Stimulated activated CD4-positive, alpha-beta T cell treated with anti-CD3 and anti-CD28 coated beads, Interleukin-4, amount 100 ng/mL, for 24 hours (primary cell): ENCODE measurements around the gene CDK5.
"Not testable (repeated sequence)": the region's sequence is repeated elsewhere in the genome, so short reads cannot be mapped to it uniquely, and the experiment has no call there.

ENCODE experiments used
- DNase-seq: peaks from one replicate; pipeline ENCODE4 v3.0.0-alpha.2; 2020

Gene CDK5

GRCh38 chr7:151056283-151056665 is 1.4 kb downstream of the CDK5 start:
- DNase-seq: no peak

DNA sequence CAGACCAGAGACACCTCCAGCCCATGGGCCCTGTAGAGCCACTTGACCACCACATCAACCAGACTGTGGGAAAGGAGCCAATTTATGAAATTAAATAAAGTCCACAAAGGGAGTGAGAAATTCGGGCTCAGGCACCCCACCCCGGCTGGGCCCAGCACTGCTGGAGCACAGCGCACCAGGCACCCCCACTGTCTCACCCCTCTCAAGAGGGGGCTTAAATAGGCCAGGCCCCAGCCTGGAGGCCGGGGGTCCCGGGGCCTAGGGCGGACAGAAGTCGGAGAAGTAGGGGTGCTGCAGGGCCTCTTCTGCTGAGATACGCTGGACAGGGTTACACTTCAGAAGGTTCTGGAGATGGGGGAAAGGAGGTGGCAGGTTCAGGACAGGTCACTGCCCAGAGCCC is 3.9 kb downstream of the CDK5 start:
- DNase-seq: no peak

DNA sequence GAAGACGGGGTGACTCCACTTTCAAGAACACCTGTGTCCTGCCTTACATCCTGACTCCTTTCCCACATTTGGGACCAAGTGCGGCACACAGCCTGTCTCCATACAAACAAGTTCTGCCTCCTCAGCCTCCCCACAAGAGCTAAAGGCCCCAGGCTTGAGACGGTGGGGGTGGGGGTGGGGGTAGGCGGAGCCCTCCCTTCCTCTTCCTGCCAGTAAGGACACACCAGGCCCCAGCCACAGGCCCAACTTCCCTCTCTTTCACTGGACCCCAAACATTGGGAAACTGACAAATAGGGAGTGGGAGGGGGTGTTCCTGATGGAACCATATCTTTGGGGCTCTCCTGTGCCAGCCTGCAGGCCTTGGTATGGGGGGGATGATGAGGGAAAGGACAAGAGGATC is 4.6 kb downstream of the CDK5 start:
- DNase-seq: no peak

DNA sequence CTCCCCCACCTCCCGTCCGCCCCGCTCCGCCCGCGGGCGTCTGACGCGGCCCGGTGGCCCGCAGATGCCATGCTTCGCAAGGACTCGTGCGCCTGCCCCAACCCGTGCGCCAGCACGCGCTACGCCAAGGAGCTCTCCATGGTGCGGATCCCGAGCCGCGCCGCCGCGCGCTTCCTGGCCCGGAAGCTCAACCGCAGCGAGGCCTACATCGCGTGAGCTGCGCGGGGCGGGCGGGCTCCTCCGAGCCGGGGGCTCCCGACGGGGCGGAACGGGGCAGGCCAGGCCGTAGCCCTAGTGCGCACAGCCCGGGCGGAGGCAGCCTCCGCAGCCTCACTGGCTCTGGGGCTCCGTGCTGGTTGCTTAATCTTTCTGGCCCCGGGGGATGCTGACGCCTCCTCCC is 6.6 kb downstream of the CDK5 start:
- peak; percentile 65 for DNase-seq

DNA sequence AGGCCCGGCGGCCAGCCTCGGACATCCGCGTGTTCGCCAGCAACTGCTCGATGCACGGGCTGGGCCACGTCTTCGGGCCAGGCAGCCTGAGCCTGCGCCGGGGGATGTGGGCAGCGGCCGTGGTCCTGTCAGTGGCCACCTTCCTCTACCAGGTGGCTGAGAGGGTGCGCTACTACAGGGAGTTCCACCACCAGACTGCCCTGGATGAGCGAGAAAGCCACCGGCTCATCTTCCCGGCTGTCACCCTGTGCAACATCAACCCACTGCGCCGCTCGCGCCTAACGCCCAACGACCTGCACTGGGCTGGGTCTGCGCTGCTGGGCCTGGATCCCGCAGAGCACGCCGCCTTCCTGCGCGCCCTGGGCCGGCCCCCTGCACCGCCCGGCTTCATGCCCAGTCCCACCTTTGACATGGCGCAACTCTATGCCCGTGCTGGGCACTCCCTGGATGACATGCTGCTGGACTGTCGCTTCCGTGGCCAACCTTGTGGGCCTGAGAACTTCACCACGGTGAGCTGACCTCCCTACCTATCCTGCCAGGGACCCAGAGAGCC is 8.7 kb downstream of the CDK5 start:
- DNase-seq: no peak

DNA sequence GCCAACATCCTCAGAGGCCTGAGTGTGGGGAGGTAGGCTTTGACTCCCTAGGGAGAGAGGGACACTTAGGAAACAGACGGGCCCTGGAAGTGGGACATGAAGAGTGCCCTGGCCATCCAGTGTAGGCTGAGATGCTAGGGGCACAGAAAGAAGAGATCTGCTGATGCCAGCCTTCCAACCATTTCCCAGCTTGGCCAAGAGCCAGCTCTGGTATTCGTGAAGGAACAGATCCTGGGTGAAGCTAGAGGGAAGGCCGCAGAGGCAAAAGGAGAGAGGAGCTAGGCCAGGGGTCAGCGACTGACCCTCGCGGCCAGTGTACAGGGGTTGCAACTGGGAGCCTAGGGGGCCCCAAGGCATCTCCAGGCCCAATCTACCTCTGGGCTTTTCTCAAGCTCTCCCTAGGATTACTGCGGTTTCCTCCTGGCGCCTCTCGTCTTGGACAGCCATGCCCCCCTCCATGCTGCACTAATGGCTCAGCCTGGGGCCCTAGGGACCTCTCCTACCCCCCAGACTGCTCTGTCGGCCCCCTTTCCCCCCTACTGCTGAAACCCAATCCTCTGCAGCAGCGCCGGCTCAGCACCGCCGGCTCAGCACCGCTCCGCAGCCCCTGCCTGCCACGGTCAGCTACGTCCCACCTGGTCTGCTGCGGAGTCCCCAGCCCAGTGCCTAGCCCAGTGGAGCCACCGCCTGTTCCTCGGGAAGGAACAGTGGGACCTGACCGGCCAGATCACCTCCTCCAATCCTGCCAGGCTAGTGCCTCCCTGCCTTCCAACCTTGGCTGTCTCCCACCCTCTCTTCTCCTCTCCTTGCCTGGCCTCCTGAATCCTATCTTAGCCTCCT is 9.5 kb downstream of the CDK5 start, which contains the start of gene ASIC3:
Gene ASIC3, plus strand, starts transcription at position 556 of the 840 bp plus-strand sequence. CDS start 355 bp downstream, outside the sequence.
- DNase-seq: no peak

GRCh38 chr7:151046603-151047573 is 10.8 kb downstream of the CDK5 start:
- DNase-seq: no peak

DNA sequence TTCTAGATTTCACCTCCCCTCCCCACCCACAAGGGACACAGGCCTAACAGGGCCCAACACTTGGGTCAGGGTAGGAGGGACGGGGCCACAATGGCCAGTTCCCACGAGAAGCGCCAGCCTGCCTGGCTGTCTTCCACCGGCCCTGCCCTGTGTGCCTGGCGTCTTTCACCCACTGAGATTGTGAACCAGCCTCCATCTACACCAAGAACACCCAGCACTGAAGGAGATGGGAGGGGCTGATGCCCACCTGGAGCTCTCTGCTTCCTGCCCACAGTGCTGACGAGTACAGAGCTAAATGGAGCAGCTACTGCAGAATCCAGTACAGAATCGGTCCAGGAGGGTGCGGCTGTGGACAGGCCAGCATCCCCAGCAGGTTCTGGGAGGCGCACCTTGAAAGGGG is 11.7 kb downstream of the CDK5 start:
- no peak for DNase-seq

GRCh38 chr7:151045262-151045661 is 12.4 kb downstream of the CDK5 start:
- DNase-seq: no peak

DNA sequence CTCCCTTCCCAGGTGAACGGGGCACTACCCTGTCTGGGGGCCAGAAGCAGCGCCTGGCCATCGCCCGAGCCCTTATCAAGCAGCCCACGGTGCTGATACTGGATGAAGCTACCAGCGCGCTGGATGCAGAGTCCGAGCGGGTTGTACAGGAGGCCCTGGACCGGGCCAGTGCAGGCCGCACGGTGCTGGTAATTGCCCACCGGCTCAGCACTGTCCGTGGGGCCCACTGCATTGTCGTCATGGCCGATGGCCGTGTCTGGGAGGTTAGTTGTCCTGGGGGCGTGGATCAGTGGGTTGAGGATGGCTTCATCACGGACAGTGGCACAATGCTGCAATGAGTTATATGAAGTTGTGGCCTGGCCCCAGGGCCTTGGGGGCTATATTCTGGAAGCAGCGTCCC is 13.7 kb downstream of the CDK5 start:
- DNase-seq: no peak

- DNase-seq: not testable (repeated sequence)
Measured at GRCh38 chr7:151043449-151043848, 14.2 kb downstream of the CDK5 start.

DNA sequence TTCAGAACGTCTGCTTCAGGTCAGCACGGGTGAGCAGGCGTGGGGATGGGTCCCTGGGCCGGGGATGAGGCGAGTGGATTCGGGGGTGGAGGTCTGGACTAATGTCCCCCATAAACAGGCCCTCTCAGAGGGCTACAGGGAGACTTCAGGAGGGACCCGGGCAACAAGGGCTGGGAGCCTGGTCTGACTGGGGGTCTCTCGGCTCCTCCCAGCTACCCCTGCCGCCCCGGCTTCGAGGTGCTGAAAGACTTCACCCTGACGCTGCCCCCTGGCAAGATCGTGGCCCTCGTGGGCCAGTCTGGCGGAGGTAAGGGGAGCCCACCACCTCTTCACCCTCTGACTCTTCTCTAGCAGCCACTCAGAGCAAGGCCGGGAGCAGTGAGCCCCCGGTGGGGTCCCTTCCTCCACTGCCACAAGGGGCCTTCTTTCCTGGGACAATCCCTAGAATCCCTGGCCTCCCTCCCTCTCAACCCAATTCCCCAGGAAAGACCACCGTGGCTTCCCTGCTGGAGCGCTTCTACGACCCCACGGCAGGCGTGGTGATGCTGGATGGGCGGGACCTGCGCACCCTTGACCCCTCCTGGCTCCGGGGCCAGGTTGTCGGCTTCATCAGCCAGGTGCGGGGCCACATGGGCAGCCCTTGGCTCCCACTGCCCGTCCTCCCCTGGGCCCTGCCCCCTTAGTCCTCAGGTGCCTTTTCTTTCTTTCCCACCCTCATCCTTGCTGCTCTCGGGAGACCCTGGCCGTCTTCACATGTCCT is 16.9 kb downstream of the CDK5 start:
- no peak for DNase-seq

- DNase-seq: no peak
Measured at GRCh38 chr7:151039850-151040548, 17.7 kb downstream of the CDK5 start.

DNA sequence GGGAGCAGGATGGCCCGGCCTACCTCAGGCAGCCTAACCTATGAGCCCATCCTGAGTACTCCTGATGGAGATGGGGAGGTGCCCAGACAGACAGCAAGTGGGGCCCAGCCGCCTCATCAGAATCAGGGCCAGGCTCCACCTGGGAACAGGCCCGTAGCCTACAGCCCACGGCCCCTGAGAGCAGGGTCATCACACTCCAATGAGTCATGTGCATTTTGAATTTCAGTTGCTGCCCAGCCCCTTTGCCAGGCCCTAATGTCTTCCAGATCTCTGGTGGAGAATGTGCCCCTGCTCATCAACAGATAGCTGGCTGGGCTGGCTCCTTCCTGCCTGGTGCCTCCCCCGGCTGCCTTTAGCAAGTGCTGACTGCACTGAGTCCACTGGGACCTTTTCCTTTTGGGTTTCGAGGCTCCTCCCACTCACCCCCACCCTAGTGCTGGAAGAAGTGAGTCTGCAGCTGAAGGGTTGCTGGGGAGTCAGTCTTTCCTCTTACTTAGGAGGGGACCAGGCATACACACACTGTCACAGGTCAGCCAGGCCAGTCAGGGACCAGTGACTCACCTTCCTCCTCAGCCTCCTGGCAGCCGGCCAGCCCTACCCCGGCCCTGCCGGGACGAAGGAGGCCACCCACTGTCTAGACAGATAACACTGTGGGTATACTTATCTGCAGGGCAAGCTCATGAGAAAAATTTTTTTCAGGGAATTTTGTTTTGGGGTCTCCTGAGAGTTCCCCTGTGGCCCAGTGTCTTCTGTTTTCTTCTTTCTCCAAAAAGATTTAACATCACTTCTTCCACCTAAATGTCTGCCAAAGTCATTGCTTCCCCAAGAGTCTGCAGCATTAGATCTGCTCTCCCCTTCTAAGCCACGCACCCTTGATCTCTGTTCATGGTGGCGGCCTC is 18.5 kb downstream of the CDK5 start:
- DNase-seq: peak; percentile 86

- no peak for DNase-seq
Measured at GRCh38 chr7:151035902-151036301, 21.8 kb downstream of the CDK5 start.

GRCh38 chr7:151035026-151035717 is 22.5 kb downstream of the CDK5 start:
- DNase-seq: no peak

DNA sequence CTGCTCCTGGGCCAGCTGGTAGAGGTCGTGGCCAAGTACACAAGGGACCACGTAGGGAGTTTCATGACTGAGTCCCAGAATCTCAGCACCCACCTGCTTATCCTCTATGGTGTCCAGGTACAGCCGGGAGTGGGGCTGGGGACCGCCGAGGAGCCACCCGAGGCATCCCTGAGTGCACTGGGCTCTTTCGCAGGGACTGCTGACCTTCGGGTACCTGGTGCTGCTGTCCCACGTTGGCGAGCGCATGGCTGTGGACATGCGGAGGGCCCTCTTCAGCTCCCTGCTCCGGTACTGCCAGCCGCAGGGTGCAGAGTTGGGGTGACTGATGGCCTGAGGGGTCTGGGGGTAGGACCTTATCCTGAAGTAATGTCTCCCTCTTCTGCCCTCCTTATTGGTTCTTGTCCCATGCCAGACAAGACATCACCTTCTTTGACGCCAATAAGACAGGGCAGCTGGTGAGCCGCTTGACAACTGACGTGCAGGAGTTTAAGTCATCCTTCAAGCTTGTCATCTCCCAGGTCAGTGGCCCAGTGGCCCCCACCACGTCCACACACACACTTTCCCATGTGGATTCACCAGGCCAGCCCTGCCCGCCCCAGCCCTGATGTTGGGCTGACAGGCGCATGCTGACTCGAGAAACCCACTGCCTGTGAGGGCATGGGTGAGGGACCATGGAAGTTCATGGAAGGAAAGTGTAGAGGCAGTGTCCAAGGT is 23.2 kb downstream of the CDK5 start:
- no peak for DNase-seq

DNA sequence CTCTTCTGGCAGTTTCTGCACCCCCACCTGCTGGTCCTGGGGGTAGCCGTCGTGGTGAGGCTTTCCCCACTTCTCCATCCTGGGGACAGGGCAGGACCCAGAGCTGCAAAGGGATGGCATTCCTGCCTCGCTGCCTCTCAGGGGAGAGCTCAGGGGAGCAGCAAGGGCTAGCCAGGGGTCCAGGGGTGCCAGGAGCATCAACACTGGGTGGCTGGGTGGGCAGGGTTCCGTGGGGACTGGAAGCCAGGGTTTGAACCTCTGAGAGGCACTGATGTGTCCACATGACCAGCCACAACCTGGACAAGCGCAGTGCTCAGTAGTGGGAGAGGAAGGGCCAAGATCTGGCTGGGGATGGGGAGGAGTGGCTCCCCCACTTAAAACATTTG is 23.8 kb downstream of the CDK5 start:
- no peak for DNase-seq
